ENCODE results near the gene TSC22D4. TPM values are rescaled to one million over a fixed set of nuclear protein-coding genes. Genes with fewer than 3 reads are reported as not detected.
A peak's percentile ranks its signal among the peaks of the same experiment; 100 is the strongest.

TSC22D4 gene
- total RNA-seq, 1 donor from 2014 or later: 32.2 TPM

- Mint-ChIP-seq H3K36me3 (ENCODE audit: insufficient read depth) (no peaks in the 10 kb centered on the region), H3K4me1 (ENCODE audit: low read depth) (peaks cover 16% of the 10 kb centered on the region), H3K27ac (no peak overlapping the region), H3K9me3 (ENCODE audit: low read depth) (no peaks in the 10 kb centered on the region), H3K27me3 (no peaks in the 10 kb centered on the region), H3K4me3 (ENCODE audit: low read depth) (peak overlapping the region; percentile 48)
- no peak for TF ChIP-seq CTCF (IDR thresholded peaks at IDR 0.05; ENCODE audit: unreplicated experiment)
- DNase-seq (ENCODE audit: low spot score, unreplicated experiment): no peak
Observed at GRCh38 chr7:100485471-100485876, 6.5 kb upstream of the TSC22D4 start.

- TF ChIP-seq CTCF (IDR thresholded peaks at IDR 0.05; ENCODE audit: unreplicated experiment): no peak
- DNase-seq (ENCODE audit: low spot score, unreplicated experiment): no peak
- Mint-ChIP-seq H3K9me3 (ENCODE audit: low read depth) (no peaks in the 10 kb centered on the region), H3K27ac (no peak overlapping the region), H3K27me3 (no peaks in the 10 kb centered on the region), H3K4me1 (ENCODE audit: low read depth) (peaks cover 15% of the 10 kb centered on the region), H3K4me3 (ENCODE audit: low read depth) (peak overlapping the region; percentile 62), H3K36me3 (ENCODE audit: insufficient read depth) (no peaks in the 10 kb centered on the region)
Observed at GRCh38 chr7:100484673-100485045, 5.6 kb upstream of the TSC22D4 start.

- Mint-ChIP-seq H3K36me3 (ENCODE audit: insufficient read depth) (no peaks in the 10 kb centered on the region), H3K4me1 (ENCODE audit: low read depth) (peaks cover 16% of the 10 kb centered on the region), H3K4me3 (ENCODE audit: low read depth) (peak within 1 kb of the TSS; percentile 78), H3K27ac (peak within 1 kb of the TSS; percentile 62), H3K9me3 (ENCODE audit: low read depth) (no peaks in the 10 kb centered on the region), H3K27me3 (no peaks in the 10 kb centered on the region)
- no peak for DNase-seq (ENCODE audit: low spot score, unreplicated experiment)
- TF ChIP-seq CTCF (IDR thresholded peaks at IDR 0.05; ENCODE audit: unreplicated experiment): no peak
Observed at GRCh38 chr7:100483722-100484672, 5.0 kb upstream of the TSC22D4 start, which contains the start of gene NYAP1. NYAP1 (plus strand) TSS chr7:100483927; CDS start chr7:100485312, 1,385 bp downstream.

GRCh38 chr7:100483090-100483721 lies 4.2 kb upstream of the TSC22D4 start:
- no peak overlapping the region for H3K27ac Mint-ChIP-seq
- TF ChIP-seq CTCF (IDR thresholded peaks at IDR 0.05; ENCODE audit: unreplicated experiment): peak; percentile 98

GRCh38 chr7:100482728-100483089 lies 3.7 kb upstream of the TSC22D4 start:
- H3K27ac Mint-ChIP-seq: no peak overlapping the region
- peak overlapping the region; percentile 78 for H3K4me3 Mint-ChIP-seq (ENCODE audit: low read depth)
- H3K9me3 Mint-ChIP-seq (ENCODE audit: low read depth): no peaks in the 10 kb centered on the region
- TF ChIP-seq CTCF (IDR thresholded peaks at IDR 0.05; ENCODE audit: unreplicated experiment): no peak
- H3K36me3 Mint-ChIP-seq (ENCODE audit: insufficient read depth): no peaks in the 10 kb centered on the region
- DNase-seq (ENCODE audit: low spot score, unreplicated experiment): no peak
- H3K4me1 Mint-ChIP-seq (ENCODE audit: low read depth): peaks cover 17% of the 10 kb centered on the region
- no peaks in the 10 kb centered on the region for H3K27me3 Mint-ChIP-seq

More at GRCh38 chr7:100483090-100483721, 4.2 kb upstream of the TSC22D4 start:
- H3K4me3 Mint-ChIP-seq (ENCODE audit: low read depth): peak overlapping the region; percentile 78
- peaks cover 17% of the 10 kb centered on the region for H3K4me1 Mint-ChIP-seq (ENCODE audit: low read depth)
- H3K9me3 Mint-ChIP-seq (ENCODE audit: low read depth): no peaks in the 10 kb centered on the region
- no peaks in the 10 kb centered on the region for H3K27me3 Mint-ChIP-seq
- no peaks in the 10 kb centered on the region for H3K36me3 Mint-ChIP-seq (ENCODE audit: insufficient read depth)
- peak; percentile 89 for DNase-seq (ENCODE audit: low spot score, unreplicated experiment)

All from progenitor cell of endocrine pancreas (in vitro differentiated cells).